ENCODE data around the gene CIC.

Gene CIC

GRCh38 chr19:42278452-42279154 lies 9.6 kb downstream of the CIC start:
- no peak for DNase-seq

- no peak for DNase-seq
Measured at GRCh38 chr19:42279155-42279901, 10.3 kb downstream of the CIC start.

DNA sequence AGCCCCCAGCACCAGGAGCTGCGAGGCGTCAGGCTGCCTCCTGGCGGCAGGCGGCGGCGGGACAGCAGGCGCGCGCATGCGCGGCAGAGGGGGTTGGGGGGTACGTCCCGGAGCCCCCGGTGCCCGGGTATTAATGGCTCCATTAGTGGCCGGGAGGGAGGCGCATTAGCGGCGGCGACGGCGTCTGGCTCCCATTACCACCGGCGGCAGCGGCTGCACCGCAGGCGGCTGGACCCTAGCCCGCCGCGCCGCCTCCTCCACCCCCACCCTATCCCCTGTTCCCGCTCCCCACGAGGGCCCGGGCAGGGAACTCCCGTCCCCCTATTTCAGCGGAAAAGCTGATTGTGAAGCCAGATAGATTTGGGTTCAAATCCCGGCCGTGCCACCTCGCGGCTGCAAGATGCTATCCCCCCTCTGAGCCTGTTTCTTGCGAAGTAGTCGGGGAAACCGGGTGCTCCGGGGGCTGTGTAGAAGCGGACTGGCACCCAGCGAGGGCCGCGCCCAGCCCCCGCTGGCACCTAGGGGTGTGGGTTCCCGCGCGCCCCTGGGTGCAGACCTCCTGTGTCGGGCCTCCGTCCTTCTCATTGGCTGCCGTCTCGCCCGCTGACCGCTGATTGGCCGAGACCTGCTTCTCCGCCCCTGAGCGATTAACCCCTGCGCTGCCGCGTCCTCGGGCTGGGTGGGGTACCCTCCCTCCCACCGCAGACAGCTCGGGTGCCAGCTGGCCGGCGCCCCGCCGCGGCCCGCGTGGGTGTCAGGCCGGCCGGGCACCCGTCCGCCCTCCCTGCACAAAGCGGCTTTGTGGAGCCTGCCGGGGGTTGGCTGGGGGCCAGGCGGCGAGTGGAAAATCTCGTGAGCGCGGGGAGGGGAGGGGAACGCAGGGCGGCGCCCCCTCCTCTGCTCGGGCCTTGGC lies 11.1 kb downstream of the CIC start:
- DNase-seq = peak; percentile 43

GRCh38 chr19:42280815-42281145 lies 11.7 kb downstream of the CIC start:
- DNase-seq = no peak

DNA sequence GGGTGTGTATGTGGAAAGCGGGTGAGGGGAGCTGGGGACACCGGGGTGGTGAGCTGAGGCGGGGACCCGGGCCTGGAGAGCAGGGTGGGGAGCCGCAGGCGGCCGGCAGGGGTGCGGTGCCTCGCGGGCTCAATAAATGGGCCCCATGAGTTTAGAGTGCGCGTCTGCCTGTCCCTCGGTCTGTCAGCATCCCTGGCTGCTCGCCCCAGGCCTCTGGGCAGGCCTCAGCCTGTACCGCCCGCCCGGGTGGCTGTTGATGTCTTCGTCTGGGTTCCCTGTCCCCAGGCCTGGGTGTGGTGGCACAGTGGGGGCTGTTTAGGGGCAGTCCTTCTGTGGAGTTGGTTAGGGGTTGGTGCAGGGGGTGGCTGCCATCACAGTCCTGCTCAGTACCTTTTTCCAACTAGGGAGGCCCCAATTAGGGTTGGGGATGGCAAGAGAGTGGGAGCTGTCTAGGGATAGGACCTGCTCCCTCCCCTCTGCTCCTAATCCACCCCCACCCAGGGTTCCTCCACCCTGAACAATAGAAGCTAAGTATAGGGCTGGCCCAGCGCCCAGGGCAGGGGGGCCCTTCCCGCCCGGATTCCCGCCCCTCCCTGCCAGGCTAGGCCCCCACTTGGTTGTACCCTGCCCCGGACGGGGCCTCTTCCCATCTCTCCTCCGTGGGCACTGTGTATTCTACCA lies 12.2 kb downstream of the CIC start:
- no peak for DNase-seq

DNA sequence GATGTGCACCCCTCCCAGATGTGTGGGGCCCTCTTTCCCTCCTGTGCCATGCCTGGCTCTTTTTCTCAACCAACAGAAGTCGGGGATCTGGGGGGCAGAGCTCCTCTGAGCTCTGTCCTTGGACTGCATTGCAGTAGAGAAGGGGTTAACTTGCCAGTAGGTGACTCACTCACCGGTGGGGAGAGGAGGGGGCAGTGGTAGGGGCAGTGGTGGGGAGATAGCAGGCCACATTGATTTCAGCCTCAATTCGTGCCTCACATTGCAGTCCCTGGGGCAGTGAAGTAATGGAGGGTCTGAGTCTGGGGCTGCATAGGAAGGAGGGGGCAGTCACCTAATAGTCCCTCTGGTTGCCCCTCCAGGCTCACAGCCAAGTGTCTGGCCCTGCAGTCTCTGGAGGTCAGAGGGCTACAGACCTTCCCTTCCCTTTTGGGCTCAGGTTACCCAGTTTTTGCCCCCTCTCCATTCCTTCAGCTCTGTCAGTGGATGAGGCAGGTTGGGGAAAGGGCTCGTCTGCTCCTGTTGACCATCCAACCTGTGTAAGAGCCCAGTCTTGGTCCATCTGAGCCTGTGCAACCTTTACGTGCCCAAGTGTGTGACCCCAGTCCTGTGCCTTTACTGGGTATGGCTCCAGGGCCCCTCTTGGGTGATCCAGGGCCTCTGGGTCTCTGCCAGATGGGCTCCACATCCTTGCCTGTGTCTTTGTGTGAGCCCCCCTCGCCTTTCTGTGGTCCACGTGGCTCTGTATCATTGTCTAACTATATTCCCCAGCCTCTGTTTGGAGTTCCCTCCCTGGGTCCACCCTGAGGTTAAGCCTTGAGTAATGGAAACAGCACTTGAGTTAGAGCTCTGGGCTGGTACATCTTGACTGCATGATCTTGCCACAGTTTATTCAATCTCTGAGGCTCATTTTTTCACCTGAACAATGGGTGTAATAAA lies 13.0 kb downstream of the CIC start:
- DNase-seq = no peak

DNA sequence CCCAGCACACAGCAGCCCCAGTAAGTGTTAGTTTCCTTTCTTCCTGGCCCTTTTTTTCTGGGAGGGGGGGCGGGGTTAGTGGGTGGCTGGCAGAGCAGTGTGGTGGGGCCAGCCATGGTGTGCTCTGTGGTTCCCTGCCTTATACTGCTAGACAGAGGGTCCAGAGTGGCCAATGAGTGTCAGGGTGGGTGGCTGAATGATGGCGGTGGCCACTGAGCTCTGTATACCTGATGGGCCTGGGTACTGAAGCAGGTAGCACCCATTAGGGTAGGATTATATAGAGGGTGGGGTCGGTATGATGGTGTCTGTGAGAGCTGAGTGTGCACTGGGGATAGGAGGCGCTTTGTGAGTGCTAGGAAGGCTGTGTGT lies 13.8 kb downstream of the CIC start:
- DNase-seq = no peak

GRCh38 chr19:42283188-42284065 lies 14.4 kb downstream of the CIC start:
- peak; percentile 50 for DNase-seq

DNA sequence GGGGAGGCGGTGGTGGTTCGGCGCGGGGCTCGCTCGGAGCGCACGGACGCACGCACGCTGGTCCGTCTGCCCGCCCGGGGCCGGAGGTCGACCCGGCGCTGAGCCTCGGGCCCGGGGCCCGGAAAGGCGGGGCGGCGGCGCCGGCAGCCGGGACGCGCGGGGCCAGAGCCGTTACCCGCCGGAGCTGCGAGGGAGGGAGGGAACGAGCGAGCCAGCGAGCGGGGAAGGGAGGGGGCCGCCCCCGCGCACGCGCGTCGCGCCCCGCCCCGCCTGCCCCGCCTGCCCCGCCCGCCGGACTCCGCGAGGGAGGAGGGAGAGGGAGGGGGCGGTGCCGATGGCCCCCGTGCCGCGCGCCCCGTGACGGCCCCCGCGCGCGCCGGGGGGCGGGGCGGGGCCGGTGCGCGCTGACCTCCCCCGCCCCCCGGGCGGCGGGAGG lies 15.0 kb downstream of the CIC start:
- peak; percentile 38 for DNase-seq

DNA sequence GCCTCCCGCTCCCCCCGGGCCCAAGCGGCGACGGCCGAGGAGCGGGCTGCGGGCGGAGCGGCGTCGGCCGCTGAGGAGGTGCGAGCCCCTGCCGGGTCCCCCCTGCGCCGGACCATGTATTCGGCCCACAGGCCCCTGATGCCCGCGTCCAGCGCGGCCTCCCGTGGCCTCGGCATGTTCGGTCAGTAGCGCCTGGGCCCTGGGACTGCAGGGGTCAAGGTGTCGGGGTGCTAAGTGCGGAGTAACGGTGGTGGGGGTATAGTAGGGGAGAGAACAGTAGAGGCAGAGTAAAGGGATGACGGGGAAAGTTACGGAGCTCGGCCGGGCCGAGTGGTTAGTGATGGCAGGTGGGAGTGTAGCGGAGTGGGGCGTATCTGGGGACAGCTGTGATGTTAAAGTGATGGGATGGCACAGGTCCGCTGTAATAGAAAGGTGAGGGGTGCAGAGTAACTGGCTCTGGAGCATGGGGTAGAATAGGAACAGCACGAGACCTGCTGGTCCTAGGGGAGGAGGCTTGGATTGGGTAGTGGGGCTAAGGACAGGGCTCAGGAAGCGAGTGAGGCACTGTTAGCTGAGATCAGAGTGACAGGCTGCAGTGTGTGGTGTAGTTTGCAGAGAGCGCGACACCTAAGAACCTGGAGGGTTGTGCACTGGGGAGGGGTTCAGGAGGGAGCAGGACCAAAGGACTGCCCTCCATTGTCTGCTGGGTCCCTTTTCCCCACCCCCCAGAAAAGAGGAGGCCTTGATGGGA lies 15.7 kb downstream of the CIC start:
- DNase-seq = no peak

DNA sequence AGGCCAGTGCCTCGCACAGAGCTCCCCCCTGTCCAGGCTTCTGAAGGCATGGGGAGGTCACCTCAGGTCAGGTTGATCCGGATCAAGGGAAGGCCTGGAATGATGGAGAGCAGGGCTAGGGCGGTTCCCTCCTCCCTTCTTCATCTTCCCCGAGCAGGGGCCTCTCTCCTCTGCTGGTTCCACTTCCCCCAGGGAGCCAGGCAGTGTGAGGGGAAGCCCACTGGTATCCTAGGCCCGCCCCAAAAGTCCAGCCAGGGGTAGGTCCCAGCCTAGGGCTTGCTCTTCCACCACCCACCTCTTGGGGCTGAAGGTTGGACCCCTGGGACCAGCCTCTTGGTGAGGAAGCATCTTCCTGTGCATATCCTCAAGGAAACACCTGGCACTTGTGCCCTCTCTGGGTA lies 16.5 kb downstream of the CIC start:
- no peak for DNase-seq

GRCh38 chr19:42285988-42286348 lies 16.9 kb downstream of the CIC start:
- DNase-seq = no peak

DNA sequence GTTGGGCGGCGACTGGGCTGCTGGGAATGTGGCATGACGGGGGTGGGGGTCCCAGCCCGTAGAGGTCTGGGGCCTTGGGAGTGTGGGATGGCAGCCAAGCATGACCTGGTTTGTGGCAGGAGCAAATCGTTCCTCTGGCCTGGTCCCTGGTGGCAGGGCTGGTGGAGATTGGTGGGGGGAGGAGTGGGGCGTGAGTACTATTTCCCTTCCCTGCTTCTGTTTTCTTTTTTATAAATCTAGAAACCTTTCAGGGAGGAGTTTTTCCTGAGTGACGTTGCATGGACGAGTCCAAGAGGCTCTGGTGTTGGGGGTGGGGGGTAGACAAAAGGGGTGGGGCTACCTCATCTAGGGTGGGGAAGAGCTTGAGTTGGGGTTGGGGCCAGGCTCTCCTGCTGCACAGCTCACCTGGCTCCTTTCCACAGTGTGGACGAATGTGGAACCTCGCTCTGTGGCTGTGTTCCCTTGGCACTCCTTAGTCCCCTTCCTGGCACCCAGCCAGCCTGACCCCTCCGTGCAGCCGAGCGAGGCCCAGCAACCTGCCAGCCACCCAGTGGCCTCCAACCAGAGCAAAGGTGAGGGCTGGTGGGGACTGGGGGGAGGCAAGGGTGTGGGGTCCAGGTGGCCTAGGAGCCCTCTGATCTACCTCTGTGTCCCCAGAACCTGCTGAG lies 17.4 kb downstream of the CIC start:
- no peak for DNase-seq

- no peak for DNase-seq
Measured at GRCh38 chr19:42287017-42287826, 18.2 kb downstream of the CIC start.

DNA sequence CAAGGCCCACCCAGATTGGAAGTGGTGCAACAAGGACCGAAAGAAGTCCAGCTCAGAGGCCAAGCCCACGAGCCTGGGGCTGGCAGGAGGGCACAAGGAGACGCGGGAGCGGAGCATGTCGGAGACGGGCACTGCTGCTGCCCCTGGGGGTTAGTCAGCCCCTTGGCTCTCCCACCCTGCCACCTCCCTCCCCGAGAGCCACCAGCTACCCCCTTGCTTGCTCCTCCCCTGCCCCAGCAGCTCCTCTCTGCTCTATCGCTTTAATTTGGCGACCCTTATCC lies 18.7 kb downstream of the CIC start:
- no peak for DNase-seq

DNA sequence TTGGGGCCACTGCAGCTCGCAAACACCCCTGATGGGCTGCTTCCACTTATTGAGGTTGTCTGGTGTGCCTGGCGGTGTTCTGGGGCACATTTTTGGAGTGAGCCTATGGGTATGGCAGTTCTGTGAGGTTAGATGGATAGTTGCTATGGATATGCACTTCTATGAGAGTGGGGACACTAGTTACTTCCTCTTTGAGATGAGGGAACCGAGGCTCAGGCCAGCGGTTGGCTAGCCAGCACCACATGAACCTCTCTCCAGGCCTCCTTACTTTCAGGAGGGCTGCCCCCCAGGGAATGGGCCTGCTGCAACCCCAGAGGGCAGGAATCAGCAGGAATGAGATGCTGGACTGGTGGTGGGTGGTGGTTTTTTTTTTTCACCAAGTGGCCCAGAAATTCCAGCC lies 19.3 kb downstream of the CIC start:
- no peak for DNase-seq

DNA sequence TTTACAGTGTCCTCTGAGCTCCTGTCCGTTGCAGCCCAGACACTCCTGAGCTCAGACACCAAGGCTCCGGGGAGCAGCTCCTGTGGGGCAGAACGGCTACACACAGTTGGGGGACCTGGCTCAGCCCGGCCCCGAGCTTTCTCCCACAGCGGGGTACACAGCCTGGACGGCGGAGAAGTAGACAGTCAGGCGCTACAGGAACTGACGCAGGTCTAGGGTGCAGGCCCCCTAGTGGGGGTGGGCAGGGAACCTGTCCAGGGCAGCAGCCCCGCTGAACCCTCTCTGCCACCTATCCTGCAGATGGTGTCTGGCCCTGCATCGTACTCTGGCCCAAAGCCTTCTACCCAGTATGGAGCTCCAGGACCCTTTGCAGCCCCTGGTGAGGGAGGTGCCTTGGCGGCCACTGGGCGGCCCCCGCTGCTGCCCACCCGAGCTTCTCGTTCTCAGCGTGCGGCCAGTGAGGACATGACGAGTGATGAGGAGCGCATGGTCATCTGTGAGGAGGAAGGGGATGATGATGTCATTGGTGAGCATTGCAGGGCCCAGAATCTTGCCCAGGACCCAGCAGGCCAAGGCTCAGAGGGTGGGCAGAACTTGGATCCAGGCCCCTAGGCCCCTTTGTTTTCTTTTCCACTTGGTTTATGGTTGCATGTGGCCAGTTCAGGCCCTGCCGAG lies 20.0 kb downstream of the CIC start:
- no peak for DNase-seq

GRCh38 chr19:42289556-42290041 lies 20.5 kb downstream of the CIC start:
- no peak for DNase-seq
